Mammary microvascular endothelial cell (primary cell): ENCODE data around the gene PNRC2. TPM values are rescaled to one million over a fixed set of nuclear protein-coding genes. Genes with fewer than 3 reads are reported as not detected.

Experiments
- total RNA-seq: library from RNA; depleted of rRNA; stranded (reverse); fragments of >200 nt; gene quantifications from 2 replicates; pipeline ENCODE4 v1.2.3, GENCODE V29; 2015

The PNRC2 gene, protein sequence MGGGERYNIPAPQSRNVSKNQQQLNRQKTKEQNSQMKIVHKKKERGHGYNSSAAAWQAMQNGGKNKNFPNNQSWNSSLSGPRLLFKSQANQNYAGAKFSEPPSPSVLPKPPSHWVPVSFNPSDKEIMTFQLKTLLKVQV
- 61.9 and 74.0 TPM in 2 replicates for total RNA-seq

DNA sequence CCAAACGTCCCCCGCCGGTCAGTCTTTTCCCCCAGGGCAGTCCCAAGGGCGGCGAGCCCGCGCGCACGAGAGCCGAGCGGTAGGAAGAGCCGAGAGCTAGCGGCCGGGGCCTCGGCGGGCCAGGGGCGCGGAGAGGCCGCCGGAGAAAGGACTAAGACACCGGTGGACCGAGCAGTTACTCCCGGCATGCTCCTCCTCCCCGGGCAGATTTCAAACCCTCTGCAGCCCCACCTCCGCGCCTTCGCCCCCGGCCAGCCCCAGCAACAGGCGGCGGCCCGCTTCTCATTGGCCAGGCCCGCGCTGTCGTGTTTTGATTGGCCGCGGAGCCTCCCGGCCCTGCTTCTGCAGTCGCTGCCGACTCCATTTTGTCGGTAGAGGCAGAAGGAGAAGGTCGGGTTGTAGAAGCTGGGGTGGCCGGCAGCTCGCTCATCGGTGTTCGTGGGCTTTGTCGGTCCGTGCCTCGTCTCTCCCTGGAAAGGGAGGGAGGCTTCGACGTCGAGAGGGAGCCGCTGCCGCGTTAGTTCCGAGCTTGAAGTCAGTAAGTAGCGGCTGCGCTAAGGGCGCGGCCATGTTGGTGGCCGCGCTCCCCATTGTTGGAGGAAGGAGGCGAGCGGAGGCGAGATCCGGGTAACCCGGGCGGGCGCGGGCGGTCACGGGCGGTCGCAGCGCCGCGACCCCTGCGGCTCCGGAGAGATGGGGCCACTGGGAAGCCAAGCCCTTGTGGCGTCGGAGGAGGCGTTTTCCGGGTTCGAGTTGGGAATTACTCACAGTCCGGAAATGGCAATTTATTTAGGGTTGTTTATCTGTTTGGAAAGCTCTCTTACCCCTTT lies at the start of gene PNRC2:
Gene PNRC2, plus strand, starts transcription at position 368 of the 830 bp plus-strand sequence. CDS start 1,630 bp downstream, outside the sequence.

DNA sequence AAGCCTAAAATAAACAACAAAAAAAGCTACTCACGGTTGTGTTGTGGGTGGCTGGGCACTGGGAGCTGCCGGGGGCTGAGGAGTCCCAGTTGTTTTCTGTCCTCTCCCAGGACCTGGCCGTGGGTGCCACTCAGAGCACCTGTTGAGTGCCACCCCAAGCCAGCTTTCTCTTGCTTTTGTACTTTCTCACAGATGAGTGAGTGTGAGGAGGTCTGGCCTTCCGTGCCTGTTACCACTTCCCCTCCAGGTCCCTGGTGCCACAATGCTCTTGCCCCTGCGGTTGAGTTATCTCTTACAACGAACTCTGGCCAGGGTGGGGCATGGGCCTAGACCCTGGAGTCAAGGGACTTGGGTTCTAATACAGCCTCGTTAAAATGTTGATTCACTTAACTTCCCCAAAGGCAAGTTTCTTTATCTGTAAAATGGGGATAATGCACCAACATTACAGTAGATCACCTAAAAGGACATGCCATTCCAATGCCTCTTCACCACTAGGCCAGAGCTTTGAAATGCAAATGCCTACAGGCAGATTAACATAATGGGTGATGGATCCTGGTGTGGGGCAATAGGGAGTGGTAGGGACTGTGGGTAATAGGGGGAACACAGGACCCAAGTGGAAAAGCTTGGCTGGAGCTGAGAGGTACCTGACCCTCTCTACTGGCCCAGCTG lies 46.3 kb upstream of the PNRC2 start, which contains the start of gene CNR2:
Gene CNR2, minus strand, starts transcription at position 151 of the 669 bp plus-strand sequence. CDS start 37,745 bp downstream, outside the sequence.

GRCh38 chr1:23979881-23980727 lies 20.5 kb downstream of the PNRC2 start, which contains the start of gene SRSF10:
TSS of gene SRSF10 (minus strand) at chr1:23980327. CDS start at chr1:23980255, 72 bp downstream.

Other genes starting within 250 kb of the PNRC2 start
- gene ELOA, start 216.4 kb upstream of the PNRC2 start, total RNA-seq: 33.7 and 35.9 TPM in 2 replicates
- gene PITHD1, start 181.4 kb upstream of the PNRC2 start, total RNA-seq: 45.3 and 56.3 TPM in 2 replicates
- 102 and 127 TPM in 2 replicates for gene LYPLA2, start 168.7 kb upstream of the PNRC2 start, total RNA-seq
- 86.8 and 111 TPM in 2 replicates for gene GALE, start 159.1 kb upstream of the PNRC2 start, total RNA-seq
- 34.2 and 38.7 TPM in 2 replicates for gene HMGCL, start 134.4 kb upstream of the PNRC2 start, total RNA-seq
- 8.0 and 10.0 TPM in 2 replicates for gene FUCA1, start 91.5 kb upstream of the PNRC2 start, total RNA-seq
- not detected in 2 replicates for gene CNR2, start 46.5 kb upstream of the PNRC2 start, total RNA-seq
- 71.0 and 84.2 TPM in 2 replicates for gene SRSF10, start 20.5 kb downstream of the PNRC2 start, total RNA-seq
- gene MYOM3, start 152.3 kb downstream of the PNRC2 start, total RNA-seq: 0.05 and 0.07 TPM in 2 replicates
- not detected in 2 replicates for gene IL22RA1, start 183.3 kb downstream of the PNRC2 start, total RNA-seq
- gene IFNLR1, start 227.5 kb downstream of the PNRC2 start, total RNA-seq: 0.07 TPM in 1 of 2 replicates, not detected in the other